ENCODE measurements around the gene LGALS9C.
"Not testable (repeated sequence)": the region's sequence is repeated elsewhere in the genome, so short reads cannot be mapped to it uniquely, and the experiment has no call there.

Gene LGALS9C

GRCh38 chr17:18542234-18542633 is 65.6 kb downstream of the LGALS9C start:
- not testable (repeated sequence) for DNase-seq

- DNase-seq = not testable (repeated sequence)
Measured at GRCh38 chr17:18542907-18543306, 66.3 kb downstream of the LGALS9C start.
